Stimulated activated CD8-positive, alpha-beta memory T cell treated with anti-CD3 and anti-CD28 coated beads, Interleukin-2, amount 100 ng/mL, for 48 hours (primary cell): ENCODE results near the gene CHRNB2.
"Not testable (repeated sequence)": the region's sequence is repeated elsewhere in the genome, so short reads cannot be mapped to it uniquely, and the experiment has no call there.

Experiments used
- DNase-seq, 2 donors: peaks; one replicate each; pipeline ENCODE4 v3.0.0-alpha.2; 2020; ENCODE audit warnings: low read depth in 2 of 2

Gene CHRNB2

GRCh38 chr1:154567386-154568156, at the start of gene CHRNB2:
TSS of gene CHRNB2 (plus strand) at chr1:154567778. CDS start at chr1:154568045, 267 bp downstream.
- peak; percentile 54 to 59 for DNase-seq

- DNase-seq, result no peak
These were observed 48.0 kb upstream of the CHRNB2 start for GRCh38 chr1:154519591-154519991.

GRCh38 chr1:154520333-154520732, 47.2 kb upstream of the CHRNB2 start:
- no peak for DNase-seq

- DNase-seq, result no peak
These were observed 45.9 kb upstream of the CHRNB2 start for GRCh38 chr1:154521695-154522094.

- no peak for DNase-seq
These were observed 42.7 kb upstream of the CHRNB2 start for GRCh38 chr1:154524881-154525280.

GRCh38 chr1:154527192-154527591, 40.4 kb upstream of the CHRNB2 start:
- no peak for DNase-seq

GRCh38 chr1:154529308-154529707, 38.3 kb upstream of the CHRNB2 start:
- no peak for DNase-seq

- DNase-seq, result not testable (repeated sequence)
These were observed 35.6 kb upstream of the CHRNB2 start for GRCh38 chr1:154531950-154532349.

GRCh38 chr1:154533952-154534844, 33.4 kb upstream of the CHRNB2 start:
- DNase-seq, result no peak

- DNase-seq, result no peak
These were observed 31.0 kb upstream of the CHRNB2 start for GRCh38 chr1:154536570-154536969.

GRCh38 chr1:154539486-154540483, 27.8 kb upstream of the CHRNB2 start:
- no peak for DNase-seq

GRCh38 chr1:154541231-154541630, 26.3 kb upstream of the CHRNB2 start:
- no peak for DNase-seq

- peak; percentile 18 to 38 for DNase-seq
These were observed 21.1 kb upstream of the CHRNB2 start for GRCh38 chr1:154546264-154547063.

- DNase-seq, result no peak
These were observed 20.4 kb upstream of the CHRNB2 start for GRCh38 chr1:154547105-154547732.

- DNase-seq, result no peak
These were observed 19.6 kb upstream of the CHRNB2 start for GRCh38 chr1:154548028-154548427.

- no peak for DNase-seq
These were observed 18.3 kb upstream of the CHRNB2 start for GRCh38 chr1:154549202-154549770.

- no peak for DNase-seq
These were observed 17.5 kb upstream of the CHRNB2 start for GRCh38 chr1:154550070-154550469.

- DNase-seq, result no peak
These were observed 16.9 kb upstream of the CHRNB2 start for GRCh38 chr1:154550657-154551056.

- no peak for DNase-seq
These were observed 16.1 kb upstream of the CHRNB2 start for GRCh38 chr1:154551474-154551873.

- DNase-seq, result no peak
These were observed 15.5 kb upstream of the CHRNB2 start for GRCh38 chr1:154552036-154552435.
